ENCODE results near the gene STIM1.

- no peak for TF ChIP-seq GATA2 (IDR thresholded peaks at IDR 0.05; ENCODE audit: low read depth, low read length)
- no peak for TF ChIP-seq GATA3 (IDR thresholded peaks at IDR 0.05; ENCODE audit: low read depth, low read length)
Observed at GRCh38 chr11:3807909-3808860, 47.3 kb upstream of the STIM1 start, which contains the start of gene PGAP2.
